ENCODE results near the gene OR4D11. TPM values are rescaled to one million over a fixed set of nuclear protein-coding genes. Genes with fewer than 3 reads are reported as not detected.
"Not testable (repeated sequence)": the region's sequence is repeated elsewhere in the genome, so short reads cannot be mapped to it uniquely, and the experiment has no call there.

OR4D11 gene
- polyA plus RNA-seq (ENCODE audit: insufficient read length in 10 of 10), result not detected
- long read RNA-seq, donor 1, result 0 reads
- long read RNA-seq, donor 2, result 0 reads
- long read RNA-seq, donor 3, partial matches to known transcripts, result 0 of 1 reads
- long read RNA-seq, donor 3, other reads (novel, unspliced or antisense), result 0 of 1 reads
- long read RNA-seq, donor 4, partial matches to known transcripts, result 0 of 1 reads
- long read RNA-seq, donor 4, other reads (novel, unspliced or antisense), result 0 of 1 reads
- long read RNA-seq, donor 5, result 0 reads
- long read RNA-seq, donor 6, result 0 reads
- long read RNA-seq, donor 7, result 0 reads
- long read RNA-seq, donor 8, result 0 reads
- long read RNA-seq, donor 9, result 0 reads

- DNase-seq, result no peak
Measured at GRCh38 chr11:59503276-59503675, at the start of gene OR4D11. Gene OR4D11 (plus strand): TSS chr11:59503576. CDS start chr11:59503576, 0 bp downstream.

- DNase-seq, result no peak
Measured at GRCh38 chr11:59456661-59457060, 46.7 kb upstream of the OR4D11 start, which contains the start of gene OR4D6. Gene OR4D6 (plus strand): TSS chr11:59456961. CDS start chr11:59456961, 0 bp downstream.

DNA sequence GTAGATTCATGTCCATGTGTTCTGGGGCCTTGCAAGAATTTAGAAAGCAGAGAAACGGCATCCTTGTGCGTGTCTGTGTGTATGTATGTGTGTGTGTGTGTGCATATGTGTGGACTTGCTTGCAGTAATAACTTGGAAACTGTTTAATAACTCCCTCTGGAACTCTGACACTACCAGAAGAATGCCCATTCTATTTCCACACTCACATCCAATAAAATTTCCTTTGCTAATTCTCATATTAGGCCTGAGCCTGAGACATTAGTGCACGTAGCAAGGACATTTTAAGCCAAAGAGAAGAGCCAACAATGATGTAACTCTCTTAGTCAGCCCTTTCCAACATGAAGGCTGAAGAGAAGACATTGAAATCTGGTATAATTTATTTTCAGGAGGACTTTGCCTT, 43.5 kb upstream of the OR4D11 start:
- peak; percentile 13 to 49 (median 31) for DNase-seq

GRCh38 chr11:59463190-59463641, 40.2 kb upstream of the OR4D11 start:
- DNase-seq, result peak; percentile 52 to 78 (median 71)

- DNase-seq, result no peak
Measured at GRCh38 chr11:59473015-59473414, 30.4 kb upstream of the OR4D11 start, which contains the start of gene OR4D10. Gene OR4D10 (plus strand): TSS chr11:59473315. CDS start chr11:59477430, 4,115 bp downstream.

GRCh38 chr11:59475176-59475575, 28.2 kb upstream of the OR4D11 start:
- DNase-seq, result no peak

DNA sequence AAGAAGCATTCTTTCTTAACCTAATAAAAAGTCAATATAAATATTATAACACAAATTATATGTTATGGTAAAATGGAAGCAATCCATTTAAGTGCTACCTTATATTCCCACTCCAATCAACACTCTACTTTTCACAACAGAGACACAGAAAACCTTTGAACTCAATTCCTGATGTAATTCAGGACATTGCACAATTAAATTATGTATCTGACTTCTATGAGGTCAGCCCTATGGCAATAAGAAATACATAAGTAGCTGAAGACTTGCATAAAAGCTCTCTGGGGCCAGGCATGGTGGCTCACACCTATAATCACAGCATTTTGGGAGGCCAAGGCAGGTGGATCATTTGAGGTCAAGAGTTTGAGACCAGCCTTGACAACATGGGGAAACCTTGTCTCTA, 23.5 kb upstream of the OR4D11 start:
- DNase-seq, result no peak

DNA sequence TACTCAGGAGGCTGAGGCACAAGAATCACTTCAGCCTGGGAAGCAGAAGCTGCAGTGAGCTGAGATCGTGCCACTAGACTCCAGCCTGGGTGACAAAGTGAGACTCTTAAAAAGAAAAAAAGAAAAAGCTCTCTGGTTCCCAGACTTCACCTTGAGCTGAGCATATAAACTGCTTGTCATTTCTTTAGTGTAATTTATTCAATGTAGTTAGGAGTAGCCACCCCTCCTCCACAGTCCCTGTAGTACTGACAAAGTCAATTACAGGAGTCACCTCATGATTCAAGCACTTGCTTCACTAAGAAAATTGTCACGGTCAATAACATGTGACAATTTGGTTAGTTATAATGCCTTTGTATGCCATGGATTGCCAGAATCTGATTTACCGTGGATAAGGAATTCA, 23.0 kb upstream of the OR4D11 start:
- DNase-seq, result no peak

DNA sequence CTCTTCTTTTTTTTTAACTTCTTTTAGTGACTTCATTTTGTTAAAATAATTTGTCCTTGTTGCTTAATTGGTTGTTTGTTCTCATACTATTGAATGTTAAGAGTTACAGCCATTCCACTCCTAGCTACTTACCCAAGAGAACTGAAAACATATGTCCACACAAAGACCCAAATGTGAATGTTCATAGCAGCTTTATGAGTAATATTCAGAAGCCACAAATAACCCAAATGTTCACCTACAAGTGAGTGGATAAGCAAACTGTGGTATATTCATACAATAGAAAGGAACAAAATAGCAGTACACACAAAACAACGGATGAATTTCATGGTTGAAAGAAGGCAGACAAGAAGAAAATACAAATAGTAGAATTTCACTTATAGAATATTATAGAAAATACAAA, 1.4 kb upstream of the OR4D11 start:
- no peak for DNase-seq

DNA sequence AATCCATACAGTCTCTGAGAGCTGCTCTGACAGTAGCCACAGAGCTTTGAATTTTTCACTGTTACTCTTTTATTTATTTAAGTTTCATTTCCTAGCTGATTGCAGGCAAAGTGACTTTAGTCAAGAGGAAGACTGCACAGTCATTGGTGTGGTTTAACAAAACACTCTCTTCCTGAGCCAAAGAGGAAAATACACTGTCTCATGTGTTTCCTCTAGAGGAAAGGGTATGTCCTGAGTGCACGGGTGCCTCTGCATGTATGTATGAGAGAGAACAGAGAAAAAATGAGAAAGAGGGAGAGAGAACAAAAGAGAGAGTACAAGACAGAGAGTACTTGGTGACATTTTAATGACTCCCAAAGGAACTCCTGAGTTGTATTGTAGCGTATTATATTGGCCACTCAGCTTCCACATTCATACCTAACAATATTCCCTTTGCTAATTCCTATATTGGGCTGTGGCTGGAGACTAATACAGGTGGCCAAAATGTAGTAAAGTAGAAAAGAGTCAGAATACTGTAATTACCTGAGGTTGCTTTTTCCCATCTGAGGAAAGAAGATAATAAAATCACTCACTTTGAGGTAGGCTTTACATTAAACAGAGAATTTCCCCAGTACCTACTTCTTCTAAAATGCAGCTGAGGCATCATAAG, 7.7 kb downstream of the OR4D11 start, which contains the start of gene OR4D9:
Gene OR4D9 (plus strand): TSS at position 599 of the 649 bp plus-strand sequence. CDS start 3,374 bp downstream, outside the sequence.
- DNase-seq, result peak; percentile 1 to 19 (median 4)

GRCh38 chr11:59511675-59512074, 8.3 kb downstream of the OR4D11 start:
- no peak for DNase-seq

- DNase-seq, result not testable (repeated sequence)
Measured at GRCh38 chr11:59520139-59520538, 16.8 kb downstream of the OR4D11 start.

GRCh38 chr11:59520741-59521140, 17.4 kb downstream of the OR4D11 start:
- DNase-seq, result no peak

DNA sequence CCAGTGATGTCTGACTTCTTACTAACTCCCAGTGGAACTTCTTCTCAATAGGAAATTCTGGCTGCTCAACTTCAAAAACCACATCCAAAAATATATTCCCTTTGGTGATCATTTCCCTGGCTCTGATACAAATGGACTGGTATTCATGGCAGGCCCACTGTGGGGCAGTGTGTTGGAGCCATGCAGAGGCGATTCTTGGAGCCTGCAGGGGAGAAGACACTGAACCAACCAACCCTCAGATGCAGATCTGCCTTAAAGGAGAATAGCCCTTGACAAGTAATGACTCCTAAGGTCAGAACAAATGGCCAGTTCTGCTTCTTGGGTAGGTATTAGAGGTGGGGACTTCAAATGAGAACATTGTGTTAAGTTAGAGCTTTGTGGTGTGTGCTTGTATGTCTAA, 20.2 kb downstream of the OR4D11 start:
- no peak for DNase-seq

DNA sequence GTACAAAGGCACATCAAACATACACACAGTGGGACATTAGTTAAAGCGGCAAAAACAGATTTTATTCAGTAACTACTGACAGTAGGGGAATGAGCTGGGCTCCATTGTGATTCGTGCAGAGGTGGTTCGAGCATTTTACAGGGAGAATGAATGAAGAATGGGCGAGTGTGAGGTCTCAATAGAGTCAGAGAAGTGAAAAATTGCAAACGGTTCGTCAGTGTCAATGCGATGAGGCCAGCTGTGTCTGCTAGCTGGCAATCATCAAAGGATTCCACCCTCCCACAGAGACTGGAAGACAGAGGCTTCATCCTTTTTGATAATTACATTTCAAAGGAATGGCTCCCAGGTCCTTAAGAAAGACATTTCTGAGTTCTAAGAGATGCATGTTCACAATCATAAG, 25.3 kb downstream of the OR4D11 start:
- no peak for DNase-seq

GRCh38 chr11:59532620-59533019, 29.2 kb downstream of the OR4D11 start:
- DNase-seq, result no peak

DNA sequence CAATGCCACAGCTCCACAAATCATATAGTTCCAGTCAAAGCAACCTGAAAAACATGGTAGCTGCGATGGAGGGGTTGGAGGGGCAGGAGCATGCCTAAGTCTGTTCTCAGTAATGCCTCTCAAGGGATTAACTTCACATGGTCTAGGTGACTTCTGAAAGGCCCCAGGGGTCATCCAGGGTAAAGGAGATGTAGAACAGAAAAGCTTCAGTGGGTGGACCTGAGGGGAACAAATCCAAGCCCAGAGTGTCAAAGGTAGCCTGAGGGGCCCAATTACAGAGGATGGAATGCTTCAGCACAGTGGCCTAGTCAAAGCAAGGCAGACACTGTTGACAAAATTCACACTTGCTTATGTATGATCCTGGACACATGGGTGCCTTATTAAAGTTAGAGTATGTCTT, 31.3 kb downstream of the OR4D11 start:
- DNase-seq, result no peak

DNA sequence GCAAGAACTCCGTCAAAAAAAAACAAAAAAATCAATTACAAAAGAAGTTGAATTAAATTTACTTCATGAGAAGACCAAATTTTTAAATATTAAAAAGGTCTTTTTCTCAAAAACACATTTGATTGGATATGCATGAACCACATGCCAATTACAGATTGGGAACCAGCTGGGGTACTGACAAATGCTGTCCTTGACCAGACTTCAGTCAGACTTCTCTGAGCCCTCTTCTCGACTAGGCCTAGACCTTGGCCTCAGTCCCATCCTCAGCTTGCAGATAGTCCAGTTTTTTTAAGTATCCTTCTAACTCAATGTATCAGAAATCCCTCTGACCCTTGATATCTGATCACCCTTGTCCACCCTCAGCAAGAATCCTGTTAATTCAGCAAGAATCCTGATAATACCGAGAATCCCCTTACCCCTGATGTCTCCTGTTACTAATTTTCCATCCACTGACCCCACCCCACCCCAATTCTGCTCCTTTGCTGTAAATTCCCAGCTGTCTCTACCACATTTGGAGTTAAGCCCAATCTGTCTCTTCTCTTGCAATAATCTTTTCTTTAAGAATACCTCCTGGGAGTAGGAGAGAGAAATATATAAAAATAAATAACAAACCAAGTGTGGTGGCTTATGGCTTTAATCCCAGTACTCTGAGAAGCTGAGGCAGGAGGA, 38.9 kb downstream of the OR4D11 start:
- DNase-seq, result peak in 1 of 3 donors; percentile 22

- not testable (repeated sequence) for DNase-seq
Measured at GRCh38 chr11:59543713-59544112, 40.3 kb downstream of the OR4D11 start.

GRCh38 chr11:59544869-59545178, 41.4 kb downstream of the OR4D11 start:
- no peak for DNase-seq

DNA sequence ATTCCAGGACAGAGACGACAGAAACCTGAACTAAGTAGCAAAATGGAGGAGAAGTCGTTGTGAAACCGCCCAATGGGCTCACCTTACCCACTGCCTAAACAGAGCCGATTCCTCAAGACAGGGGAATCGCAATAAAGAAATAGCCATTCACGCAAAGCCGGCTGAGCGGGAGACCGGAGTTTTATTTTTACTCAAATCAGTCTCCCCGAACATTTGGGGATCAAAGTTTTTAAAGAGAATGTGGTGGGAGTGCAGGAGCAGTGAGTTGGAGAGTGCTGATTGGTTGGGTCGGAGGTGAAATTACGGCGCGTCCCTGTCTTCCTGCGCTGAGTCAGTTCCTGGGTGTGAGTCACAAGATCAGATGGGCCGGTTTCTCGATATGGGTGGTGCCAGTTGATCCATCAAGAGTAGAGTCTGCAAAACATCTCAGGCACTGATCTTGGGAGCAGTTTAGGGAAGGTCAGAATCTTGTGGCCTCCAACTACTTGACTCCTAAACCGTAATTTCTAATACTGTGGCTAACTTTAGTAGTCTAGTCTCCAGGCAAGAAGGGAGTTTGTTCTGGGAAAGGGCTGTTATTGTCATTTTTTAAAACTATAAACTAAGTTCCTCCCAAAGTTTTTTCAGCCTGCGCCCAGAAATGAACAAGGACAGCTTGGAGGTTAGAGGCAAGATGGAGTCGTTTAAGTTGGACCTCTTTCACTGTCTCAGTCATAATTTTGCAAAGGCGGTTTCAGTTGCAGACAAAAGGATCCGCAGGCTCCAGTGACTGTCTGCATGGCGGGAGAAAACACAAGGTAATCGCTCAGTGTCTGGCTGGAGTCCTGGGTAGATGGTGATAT, 42.0 kb downstream of the OR4D11 start:
- no peak for DNase-seq

Measured in muscle of back (tissue), 13 donors.